HG03103 (cell line): ENCODE results near the gene DYNLRB1.

Source experiments
- ATAC-seq: cut with Tn5 transposase; IDR thresholded peaks from one replicate; pipeline ENCODE4 v1.9.1; 2021; ENCODE audit warnings: low read depth; ENCODE audit not compliant: unreplicated experiment

Gene DYNLRB1

GRCh38 chr20:34575756-34576155 lies 59.5 kb downstream of the DYNLRB1 start:
- no peak for ATAC-seq

GRCh38 chr20:34577061-34577460 lies 60.8 kb downstream of the DYNLRB1 start:
- ATAC-seq, result no peak

GRCh38 chr20:34578025-34578424 lies 61.8 kb downstream of the DYNLRB1 start:
- no peak for ATAC-seq

GRCh38 chr20:34578521-34578920 lies 62.3 kb downstream of the DYNLRB1 start:
- no peak for ATAC-seq

- no peak for ATAC-seq
These were observed 63.2 kb downstream of the DYNLRB1 start for GRCh38 chr20:34579191-34579978.

GRCh38 chr20:34579979-34580940 lies 64.0 kb downstream of the DYNLRB1 start:
- ATAC-seq, result no peak

- ATAC-seq, result no peak
These were observed 65.3 kb downstream of the DYNLRB1 start for GRCh38 chr20:34581341-34582184.

- ATAC-seq, result no peak
These were observed 66.0 kb downstream of the DYNLRB1 start for GRCh38 chr20:34582221-34582620.

GRCh38 chr20:34582911-34583310 lies 66.7 kb downstream of the DYNLRB1 start:
- ATAC-seq, result no peak

GRCh38 chr20:34583544-34583943 lies 67.3 kb downstream of the DYNLRB1 start:
- ATAC-seq, result no peak

GRCh38 chr20:34585019-34585418 lies 68.8 kb downstream of the DYNLRB1 start:
- no peak for ATAC-seq

GRCh38 chr20:34586488-34587163 lies 70.4 kb downstream of the DYNLRB1 start:
- no peak for ATAC-seq
